NCI-H510A (cell line): Measurements from ENCODE around the gene AJAP1.

ENCODE experiments used
- DNase-seq: peaks from one replicate; lab custom pipeline; 2025; lab: John Stamatoyannopoulos, UW

The AJAP1 gene

DNA sequence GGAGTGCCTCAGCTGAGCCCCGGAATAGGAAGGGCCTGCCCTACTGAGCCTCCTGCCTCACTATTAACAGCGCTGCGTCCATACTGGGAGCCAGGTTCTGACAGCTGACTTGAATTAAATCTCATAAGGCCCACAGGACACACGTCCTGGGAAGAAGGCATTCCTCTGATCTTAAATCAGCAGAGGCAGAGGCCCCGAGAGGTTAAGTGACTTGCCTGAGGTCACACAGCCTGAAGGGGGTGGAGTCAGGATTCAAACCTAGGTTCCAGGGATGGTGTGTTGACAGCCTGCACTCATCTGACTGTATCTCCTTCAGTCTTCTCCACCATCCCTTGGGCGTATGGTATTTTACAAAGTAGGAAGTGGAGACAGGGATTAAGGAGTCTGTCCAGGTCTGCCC, 79.8 kb downstream of the AJAP1 start:
- no peak for DNase-seq

- no peak for DNase-seq
These were observed 80.4 kb downstream of the AJAP1 start for GRCh38 chr1:4734791-4735190.

- no peak for DNase-seq
These were observed 81.8 kb downstream of the AJAP1 start for GRCh38 chr1:4736254-4736653.

- no peak for DNase-seq
These were observed 87.5 kb downstream of the AJAP1 start for GRCh38 chr1:4741876-4742423.

DNA sequence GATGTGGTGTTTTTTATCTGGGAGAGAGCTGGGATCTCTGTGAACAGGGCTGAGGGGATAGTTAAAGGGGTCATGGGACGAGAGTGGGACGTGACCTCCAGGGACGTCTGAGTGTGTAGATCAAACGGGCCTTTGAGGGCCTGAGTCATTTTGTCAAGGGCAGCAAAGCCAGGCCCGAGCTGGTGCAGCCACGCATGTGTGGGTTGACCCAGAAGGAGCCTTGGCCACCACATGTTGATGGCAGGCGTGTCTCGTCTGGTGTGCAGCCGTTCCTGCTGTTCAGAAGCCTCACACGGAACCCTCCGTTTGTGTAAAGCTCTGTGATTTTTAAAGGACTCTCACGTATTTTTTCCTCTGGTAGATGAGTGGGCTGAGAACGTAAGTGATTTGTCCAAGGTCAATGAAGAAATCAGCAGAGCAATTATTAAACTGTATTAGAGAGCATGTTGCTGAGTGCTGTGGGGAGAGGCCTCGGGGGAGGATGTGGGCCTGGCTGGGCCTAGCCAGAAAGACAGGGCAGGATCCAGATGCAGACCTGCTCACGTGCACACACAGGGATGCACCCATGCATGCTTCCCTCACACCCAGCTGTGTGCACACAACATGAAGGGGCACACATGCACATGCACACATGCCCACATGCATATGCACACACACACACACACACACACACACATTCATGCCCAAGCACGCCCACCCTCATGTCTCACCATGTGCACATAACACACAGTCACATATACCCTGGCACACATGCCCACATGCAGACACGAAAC, 89.8 kb downstream of the AJAP1 start:
- DNase-seq: no peak

DNA sequence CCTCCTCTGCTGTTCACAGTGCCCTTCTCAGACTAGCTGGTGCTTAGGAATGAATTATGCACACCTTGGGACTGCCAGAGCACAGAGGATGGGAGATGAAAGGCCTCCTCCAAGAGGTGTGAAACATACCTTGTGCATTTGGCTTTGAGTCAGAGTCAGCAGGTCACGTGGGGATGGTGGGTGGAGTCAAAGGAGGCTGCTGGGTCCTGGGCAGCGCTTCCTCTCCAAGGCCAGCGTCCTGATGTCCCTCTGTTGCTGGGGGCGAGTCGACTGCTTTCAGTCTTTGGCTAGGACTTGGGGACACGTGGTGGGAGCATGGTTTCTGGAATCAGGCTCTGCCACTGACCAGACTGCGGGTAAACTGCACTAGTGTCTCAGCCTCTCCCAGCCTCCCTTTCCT, 91.2 kb downstream of the AJAP1 start:
- DNase-seq: no peak

DNA sequence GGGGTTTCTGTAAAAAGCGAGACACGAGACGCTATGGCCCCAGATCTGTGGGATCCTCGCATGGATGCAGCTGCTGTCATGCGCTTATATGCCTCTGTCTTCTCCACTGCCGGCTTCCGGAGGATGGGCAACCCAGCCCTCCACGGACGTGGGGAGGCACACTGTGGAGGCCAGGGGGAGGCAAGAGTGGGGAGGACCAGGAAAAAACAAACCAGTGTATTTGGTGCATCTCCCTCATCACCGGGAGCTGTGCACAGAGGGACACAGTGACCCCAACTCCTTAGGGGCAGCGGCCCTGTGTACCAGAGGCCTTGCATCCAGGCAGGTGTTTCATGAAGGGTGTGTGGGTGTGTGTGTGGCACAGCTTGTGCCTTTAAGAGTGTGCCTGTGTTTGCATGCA, 95.0 kb downstream of the AJAP1 start:
- DNase-seq: no peak

GRCh38 chr1:4750177-4750576, 95.8 kb downstream of the AJAP1 start:
- no peak for DNase-seq

GRCh38 chr1:4752059-4752458, 97.7 kb downstream of the AJAP1 start:
- no peak for DNase-seq

GRCh38 chr1:4754816-4755215, 100.4 kb downstream of the AJAP1 start:
- no peak for DNase-seq

DNA sequence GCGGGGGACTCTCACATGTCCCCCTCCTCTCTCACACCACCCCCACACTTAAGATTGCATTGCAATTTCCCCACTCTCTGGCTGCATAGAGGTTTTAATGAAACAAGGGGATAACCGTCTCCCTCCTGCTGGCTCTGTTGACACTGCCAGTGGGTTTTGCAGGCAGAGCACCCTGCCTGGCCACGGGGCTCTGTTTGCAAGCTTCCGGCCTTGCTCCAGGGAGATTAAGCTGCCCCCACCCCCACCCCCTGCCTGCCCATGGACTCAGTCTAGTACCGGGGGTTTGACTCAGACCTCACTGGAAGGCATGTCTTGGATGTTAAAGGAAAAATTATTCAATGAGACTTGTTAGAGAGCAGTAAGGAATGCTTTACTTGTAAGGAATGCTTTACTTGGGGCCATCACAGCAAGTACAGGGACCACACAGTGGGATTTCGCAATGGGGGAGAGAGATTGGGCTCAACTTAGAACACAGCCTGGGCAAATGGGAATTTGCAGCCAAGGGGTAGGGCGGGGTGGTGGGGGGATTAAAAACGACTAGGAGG, 101.0 kb downstream of the AJAP1 start:
- no peak for DNase-seq

- DNase-seq: no peak
These were observed 101.6 kb downstream of the AJAP1 start for GRCh38 chr1:4755864-4756504.

DNA sequence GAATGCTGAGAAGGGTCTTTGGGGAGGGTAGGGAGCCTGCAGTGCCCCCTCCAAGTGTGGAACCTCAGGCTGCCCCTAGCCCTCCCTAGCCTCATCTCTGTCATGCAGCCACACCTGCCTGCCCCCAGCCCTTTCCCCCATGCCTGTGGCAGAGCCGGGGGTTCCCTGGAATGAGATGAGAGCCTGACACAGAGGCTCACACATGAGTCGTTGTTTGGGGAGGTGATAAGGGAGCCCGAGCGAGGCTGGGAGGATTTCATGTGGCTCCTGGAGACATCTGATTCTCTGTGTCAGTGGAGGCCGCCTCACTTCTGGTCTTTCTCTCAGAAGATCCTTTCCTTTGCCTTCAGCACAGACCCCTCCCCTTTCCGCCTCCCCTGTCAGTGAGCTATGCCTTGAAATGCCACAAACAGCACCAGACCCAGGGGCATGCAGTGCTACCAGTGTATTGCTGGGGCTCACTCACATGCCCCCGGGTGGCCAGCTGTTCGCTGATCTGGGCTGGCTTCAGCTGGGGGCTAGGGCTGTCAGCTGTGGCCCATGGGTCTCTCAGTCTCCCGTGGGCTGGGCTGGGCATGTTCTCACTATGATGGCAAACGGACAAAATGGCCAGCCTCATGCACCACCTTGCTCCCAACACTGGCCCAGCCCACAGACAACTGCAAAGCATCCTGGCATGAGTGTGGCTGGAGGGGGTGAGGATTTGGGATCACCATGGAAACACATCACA, 102.6 kb downstream of the AJAP1 start:
- no peak for DNase-seq

GRCh38 chr1:4759671-4760070, 105.3 kb downstream of the AJAP1 start:
- DNase-seq: no peak

DNA sequence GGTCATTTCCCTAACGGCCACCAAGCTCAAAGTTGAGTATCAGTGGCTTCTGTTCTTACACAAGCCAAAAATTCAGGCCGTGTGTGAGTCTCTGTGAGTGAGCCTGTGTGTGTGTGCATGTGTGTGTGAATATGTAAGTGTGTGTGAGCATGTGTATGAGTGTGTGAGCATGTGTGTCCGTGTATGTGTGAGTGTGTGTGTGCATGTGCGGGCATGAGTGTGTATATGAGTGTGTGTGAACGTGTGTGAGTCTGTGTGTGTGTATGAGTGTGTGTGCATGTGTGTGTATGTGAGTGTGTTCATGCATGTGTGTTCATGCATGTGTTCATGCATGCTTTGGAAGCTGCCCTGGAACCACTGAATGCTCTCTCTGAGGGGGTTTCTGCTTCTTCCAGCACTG, 105.7 kb downstream of the AJAP1 start:
- no peak for DNase-seq

GRCh38 chr1:4761324-4761723, 106.9 kb downstream of the AJAP1 start:
- DNase-seq: no peak

GRCh38 chr1:4762146-4762545, 107.7 kb downstream of the AJAP1 start:
- DNase-seq: no peak

DNA sequence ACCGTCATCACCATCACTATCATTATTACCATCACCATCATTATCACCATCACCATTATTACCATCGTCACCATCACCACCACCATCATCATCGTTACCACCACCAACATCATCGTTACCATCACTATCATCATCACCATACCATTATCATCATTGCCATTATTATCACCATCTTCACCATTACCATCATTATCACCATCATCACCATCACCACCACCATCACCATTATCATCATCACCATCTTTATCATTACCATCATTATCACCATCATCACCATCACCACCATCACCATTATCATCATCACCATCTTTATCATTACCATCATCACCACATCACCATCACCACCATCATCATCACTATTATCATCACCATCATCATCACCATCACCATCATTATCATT, 112.9 kb downstream of the AJAP1 start:
- no peak for DNase-seq

GRCh38 chr1:4768553-4768952, 114.1 kb downstream of the AJAP1 start:
- DNase-seq: no peak

GRCh38 chr1:4769516-4770280, 115.3 kb downstream of the AJAP1 start:
- no peak for DNase-seq

- DNase-seq: no peak
These were observed 116.3 kb downstream of the AJAP1 start for GRCh38 chr1:4770713-4771112.

- no peak for DNase-seq
These were observed 116.9 kb downstream of the AJAP1 start for GRCh38 chr1:4771267-4771666.
